ENCODE data around the gene MMP25.
"Not testable (repeated sequence)": the region's sequence is repeated elsewhere in the genome, so short reads cannot be mapped to it uniquely, and the experiment has no call there.

MMP25 gene

DNA sequence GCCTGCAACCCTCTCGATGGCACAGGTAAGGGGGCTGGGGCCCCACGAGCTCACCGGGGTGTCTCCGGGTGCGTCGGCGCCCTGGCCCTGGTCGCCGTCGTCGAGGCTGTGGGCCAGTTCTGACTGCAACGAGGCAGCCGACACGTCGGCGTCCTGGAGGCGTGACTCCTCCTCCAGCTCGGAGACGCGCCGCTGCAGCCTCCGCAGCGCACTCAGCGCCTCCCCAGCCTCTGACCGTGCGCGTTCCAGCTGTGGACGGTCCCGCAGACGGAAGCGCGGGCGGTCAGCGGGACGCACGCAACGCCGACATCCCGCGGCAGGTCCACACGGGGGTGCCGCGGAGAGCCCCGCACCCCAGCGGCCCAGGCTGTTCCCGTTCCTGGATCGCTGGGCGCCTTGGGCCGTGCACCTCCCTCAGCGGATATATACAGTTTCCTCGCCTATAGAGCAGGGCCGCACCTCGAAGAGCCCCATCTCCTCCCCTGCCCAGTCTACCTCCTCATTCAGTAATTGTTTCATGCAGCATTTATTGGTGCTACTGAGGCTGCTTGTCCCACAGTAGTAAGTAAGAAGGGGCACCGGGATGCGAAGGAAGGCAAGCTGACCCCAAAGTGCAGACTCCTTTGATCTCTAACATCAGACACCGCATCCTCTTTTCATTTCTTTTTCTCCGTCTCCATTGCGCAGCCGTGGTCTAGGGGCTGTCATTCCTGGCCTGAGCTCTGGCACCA, 16.7 kb upstream of the MMP25 start:
- DNase-seq (ENCODE audit: low read depth) = no peak

DNA sequence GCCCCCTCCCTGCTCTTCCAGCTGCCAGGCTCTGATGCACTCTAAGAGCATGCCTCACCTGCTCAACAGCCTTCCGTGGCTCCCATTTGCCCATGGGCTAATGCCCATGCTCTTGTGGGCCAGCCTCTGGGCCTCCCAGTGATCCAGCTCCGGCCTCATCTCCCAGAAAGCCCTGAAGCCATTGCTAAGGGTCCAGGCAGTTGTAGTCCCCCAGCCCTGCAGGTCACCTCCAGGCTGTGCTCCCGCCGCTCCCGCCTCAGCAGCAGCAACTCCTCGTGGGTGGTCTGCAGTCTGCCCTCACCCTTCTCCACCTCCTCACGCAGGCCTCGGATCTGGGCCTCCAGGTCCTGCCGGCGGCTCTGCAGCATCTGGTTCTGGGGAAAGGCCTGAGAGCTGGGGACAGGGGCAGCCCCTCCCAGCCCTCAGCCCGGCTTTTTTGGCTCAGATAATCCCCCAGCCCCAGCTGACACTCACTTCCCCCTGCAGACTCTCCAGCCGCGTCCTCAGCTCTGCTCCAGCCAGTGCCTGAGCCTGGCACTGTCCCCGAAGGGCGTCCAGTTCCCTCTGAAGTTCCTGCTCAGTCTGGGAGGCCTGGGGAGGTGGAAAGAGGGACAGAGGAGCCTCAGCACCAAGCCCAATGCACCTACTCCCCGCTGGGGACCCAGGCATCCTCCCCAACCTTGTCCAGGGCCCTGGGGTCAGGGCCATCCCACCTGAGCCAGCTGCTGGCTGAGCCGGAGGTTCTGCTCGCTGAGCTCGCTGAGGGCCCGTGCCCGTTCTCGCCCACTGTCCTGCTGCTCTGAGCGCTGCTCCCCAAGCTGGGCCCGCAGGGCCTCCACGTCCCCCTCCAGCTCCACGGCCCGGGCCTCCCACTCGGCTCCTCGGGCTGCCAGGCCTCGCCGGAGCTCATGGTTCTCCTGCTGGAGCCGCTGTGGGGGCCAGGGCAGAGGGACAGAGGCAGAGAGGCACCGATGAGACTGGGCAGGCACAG, 15.8 kb upstream of the MMP25 start:
- DNase-seq (ENCODE audit: low read depth) = no peak

DNA sequence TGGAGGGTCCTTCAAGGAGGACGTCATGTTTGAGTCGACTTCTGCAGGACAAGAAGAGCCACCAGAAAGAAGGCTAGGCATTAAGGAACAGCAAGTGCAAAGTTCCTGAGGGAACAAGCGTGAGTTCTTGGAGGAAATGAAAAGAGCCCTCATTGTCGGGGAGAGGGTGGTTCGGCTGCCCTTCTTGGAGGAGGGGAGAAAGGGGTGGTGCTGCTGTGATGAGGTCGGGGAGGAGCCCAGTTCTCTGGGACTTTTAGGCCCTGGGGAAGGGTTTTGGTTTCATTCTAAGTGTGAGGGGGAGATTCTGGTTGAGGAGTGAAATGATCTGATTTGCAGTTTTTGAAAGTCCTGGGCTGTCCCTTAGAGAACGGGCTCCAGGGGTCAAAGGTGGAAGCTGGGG, 13.7 kb upstream of the MMP25 start:
- no peak for DNase-seq (ENCODE audit: low read depth)

DNA sequence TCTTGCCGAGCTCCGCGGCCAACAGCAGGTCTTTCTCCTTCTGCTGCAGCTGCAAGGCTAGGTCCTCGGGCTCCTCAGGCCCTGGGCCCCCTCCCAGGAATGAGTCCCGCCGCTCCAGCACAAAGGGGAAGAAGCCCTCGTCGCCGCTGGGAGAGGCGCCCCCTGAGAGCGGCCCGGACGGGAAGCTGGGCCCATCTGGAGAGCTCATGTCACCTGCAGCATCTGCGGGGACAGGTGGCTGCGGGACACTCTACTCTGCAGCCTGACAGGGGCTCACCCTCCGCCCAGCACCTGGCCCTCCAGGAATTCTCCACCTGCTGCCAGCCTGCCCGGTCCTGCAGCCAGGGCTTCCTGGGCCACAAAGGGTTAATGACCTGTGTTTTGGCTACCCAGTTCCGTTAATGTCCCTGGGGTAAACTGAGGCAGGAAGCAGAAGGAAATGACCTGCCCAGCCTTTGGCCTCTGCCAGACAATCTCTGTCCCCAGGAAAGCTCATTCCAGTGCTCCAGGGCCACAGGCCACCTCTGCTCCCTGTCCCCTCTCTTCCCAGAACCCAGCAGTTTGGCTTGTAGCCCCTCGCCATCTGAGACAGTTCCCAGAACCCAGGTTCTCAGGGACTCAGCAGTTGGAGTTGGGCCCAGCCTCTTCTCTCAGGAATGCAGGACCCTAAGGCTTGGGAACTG, 10.9 kb upstream of the MMP25 start:
- no peak for DNase-seq (ENCODE audit: low read depth)

DNA sequence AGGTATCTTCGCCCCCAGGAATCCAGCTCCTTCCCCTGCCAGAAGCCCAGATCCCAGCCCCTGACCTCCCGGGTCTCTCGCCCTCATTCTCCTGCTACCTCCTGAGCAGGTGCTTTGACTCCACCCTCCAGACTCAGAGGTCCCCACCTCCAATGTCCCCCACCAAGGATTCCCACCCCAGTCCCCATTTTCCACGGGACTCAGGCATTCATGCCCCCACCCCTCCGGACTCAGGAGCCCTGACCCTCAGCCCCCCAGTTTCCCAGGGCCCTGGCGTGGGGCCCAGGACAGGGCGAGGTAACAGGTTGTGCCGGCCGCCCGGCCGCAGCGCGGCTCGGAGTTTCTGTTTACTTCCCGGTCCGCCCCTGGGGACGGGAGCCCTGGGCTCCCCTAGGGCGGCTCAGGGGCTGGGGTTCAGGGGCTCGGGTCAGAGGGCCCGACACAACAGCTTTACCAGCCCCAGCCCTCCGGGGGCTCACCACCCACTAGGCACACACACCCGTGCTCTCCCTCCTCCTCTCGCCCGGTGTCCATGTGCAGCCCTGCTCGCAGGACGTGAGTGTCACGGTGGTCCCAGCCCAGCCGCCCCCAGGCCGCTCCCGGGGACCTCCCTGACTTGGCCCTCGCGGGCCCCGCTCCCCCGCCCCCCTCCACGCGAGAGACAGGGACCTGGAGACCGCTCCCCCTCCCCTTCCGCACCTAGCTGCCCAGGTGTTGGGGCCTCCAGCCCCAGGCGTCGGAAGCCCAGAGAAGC, 10.2 kb upstream of the MMP25 start:
- DNase-seq (ENCODE audit: low read depth) = no peak

DNA sequence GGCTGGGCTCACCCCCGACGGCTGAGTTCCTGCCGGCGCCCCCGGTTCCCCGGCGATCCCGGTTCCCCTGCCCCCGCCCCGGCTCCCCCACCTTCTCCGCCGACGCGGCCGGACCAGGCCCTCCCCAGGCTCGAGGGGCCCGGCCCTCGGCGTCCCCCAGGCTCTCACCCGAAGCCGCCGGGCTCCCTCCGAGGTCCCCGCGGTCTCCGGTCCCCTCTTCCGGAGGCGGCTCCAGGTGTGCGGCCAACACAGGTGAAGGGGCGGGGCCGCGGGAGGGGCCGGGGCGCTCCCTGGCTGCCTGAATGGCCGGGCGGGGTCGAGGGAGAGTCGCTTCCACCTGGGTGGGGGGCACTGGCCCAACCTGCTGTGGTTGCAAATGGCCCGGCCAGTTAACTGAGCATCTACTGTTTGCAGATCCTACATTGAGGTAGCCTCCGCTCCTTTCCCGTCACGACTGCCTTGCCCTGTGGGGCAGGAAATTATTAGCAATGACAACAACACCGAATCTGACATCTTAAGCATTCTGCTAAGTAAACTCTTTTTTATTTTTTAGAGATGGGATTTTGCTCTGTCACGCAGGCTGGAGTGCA, 9.5 kb upstream of the MMP25 start, which contains the start of gene BICDL2:
Gene BICDL2, minus strand, starts transcription at position 219 of the 590 bp plus-strand sequence. CDS start 1,448 bp downstream, outside the sequence.
- DNase-seq (ENCODE audit: low read depth) = no peak

DNA sequence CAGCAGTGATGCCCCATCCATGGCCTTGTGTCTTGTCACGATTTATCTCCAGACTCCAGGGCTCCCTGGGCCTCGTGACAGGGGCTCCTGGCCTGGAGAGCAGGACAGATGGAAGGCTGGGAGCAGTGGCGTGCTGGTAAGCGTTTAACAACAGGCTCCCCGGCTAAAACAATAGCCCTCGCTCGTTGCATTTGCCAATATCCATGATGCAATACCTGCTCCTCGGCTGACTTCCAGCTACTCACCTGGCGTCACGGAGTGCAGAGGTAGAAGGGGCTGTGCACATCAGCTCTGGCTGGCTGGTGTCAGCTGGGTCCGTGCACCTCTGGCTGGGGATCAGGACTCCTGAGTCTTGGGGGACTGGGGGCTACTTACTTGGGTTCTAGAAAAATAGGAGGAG, 8.1 kb upstream of the MMP25 start:
- DNase-seq (ENCODE audit: low read depth) = no peak

DNA sequence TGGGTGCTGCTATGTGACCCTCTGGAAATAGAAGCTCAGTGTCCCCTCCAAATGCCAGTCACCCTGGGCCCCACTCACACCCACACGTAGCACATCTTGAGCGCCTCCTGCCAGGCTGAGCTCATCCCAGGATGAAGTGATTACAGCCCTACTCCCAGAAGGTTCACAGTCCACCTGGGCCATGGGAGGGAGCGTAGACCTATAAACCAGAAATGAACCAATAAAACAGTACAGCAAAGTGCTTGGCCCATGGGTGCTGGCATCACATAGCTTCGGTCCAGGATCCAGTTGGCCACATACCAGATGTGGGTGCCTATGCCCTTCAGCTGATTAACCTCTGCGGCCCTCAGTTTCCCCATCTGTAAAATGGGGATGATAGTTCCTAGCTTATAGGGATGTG, 7.5 kb upstream of the MMP25 start:
- no peak for DNase-seq (ENCODE audit: low read depth)

DNA sequence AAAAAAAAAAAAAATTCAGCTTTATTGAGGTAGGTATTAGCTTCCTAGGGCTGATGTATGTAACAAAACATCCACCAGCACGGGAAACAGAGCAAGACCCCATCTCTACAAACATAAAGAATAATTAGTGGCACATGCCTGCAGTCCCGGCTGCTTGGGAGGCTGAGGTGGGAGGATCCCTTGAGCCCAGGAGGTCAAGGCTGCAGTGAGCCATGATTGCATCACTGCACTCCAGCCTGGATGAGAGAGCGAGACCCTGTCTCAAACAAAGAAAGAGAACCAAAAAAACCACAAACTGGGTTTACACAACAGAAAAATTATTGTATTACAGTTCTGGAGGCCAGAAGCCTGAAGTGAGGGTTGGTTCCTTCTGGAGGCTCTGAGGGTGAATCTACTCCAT, 4.0 kb upstream of the MMP25 start:
- DNase-seq (ENCODE audit: low read depth) = no peak

DNA sequence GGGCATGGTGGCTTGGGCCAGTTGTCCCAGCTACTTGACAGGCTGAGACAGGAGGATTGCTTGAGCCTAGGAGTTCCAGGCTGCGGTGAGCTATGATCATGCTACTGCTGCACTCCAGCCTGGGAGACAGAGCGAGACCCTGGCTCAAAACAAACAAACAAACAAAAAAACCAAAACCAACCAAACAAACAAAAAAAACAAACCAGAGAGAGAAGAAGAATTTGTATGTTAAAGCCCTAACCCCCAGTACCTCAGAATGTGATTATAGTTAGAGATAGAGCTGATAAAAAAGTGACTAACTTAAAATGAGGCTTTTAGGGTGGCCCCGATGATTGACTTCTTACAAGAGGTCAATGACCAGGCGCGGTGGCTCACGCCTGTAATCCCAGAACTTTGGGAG, 1.7 kb upstream of the MMP25 start:
- no peak for DNase-seq (ENCODE audit: low read depth)

DNA sequence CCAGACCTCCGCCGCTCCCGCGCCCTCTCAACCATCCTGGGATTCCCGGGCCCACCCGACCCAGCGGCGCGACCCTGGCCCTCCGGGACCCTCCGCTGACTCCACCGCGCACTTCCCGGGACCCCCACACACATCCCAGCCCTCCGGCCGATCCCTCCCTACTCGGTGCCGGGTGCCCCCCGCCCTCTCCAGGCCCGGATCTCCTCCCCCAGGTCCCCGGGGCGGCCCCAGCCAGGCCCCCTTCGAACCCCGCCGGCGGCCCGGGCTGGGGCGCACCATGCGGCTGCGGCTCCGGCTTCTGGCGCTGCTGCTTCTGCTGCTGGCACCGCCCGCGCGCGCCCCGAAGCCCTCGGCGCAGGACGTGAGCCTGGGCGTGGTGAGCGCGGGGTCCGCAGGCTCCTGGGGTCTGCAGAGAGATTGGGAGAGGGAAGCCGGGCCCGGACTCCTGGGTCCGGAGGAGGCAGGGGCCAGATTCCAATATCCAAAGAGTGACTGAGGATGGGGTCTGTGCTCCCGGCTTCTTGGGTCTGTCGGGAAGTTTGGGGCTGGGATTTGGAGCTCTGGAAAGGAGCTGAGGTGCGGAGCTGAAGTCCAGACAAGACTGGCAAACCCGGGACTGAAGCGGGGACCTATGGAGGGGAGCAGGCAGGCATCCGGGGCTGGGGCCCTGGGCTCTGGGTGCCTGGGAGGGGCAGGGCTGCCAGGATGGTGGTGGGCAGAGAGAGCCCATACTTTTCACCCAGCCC, 453 bp downstream of the MMP25 start:
- no peak for DNase-seq (ENCODE audit: low read depth)

DNA sequence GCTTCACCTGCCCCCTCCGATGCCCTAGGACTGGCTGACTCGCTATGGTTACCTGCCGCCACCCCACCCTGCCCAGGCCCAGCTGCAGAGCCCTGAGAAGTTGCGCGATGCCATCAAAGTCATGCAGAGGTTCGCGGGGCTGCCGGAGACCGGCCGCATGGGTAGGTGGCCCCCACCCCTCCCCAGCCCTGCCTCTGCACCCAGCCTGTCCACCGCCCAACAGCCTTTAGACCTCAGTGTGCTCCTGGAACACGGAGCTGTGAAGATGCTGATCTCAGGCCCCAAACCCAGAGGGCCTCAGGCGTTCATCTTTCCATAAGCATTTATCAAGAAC, 993 bp downstream of the MMP25 start:
- no peak for DNase-seq (ENCODE audit: low read depth)

DNA sequence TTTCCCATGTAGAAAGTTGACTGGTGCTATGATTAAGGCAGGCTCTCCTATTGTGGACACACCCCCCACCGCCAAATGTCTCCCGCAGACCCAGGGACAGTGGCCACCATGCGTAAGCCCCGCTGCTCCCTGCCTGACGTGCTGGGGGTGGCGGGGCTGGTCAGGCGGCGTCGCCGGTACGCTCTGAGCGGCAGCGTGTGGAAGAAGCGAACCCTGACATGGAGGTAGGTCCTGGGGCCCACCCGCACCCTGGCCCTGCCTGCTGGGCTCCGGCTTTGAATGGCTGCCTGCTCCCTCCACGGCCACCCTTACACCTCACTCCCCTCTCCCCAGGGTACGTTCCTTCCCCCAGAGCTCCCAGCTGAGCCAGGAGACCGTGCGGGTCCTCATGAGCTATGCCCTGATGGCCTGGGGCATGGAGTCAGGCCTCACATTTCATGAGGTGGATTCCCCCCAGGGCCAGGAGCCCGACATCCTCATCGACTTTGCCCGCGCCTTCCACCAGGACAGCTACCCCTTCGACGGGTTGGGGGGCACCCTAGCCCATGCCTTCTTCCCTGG, 3.6 kb downstream of the MMP25 start:
- no peak for DNase-seq (ENCODE audit: low read depth)

DNA sequence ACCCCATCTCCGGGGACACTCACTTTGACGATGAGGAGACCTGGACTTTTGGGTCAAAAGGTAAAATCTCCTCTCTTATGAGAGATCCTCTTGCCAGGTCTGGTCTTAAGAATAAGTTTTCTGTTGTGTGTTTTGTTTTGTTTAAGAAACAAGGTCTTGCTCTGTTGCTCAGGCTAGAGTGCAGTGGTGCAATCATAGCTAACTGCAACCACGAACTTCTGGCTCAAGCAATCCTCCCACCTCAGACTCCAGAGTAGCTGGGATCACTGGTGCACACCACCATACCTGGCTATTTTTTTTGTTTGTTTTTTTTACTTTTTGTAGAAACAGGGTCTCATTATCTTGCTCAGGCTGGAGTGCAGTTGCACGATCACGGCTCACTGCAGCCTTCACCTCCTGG, 4.1 kb downstream of the MMP25 start:
- DNase-seq (ENCODE audit: low read depth) = no peak

DNA sequence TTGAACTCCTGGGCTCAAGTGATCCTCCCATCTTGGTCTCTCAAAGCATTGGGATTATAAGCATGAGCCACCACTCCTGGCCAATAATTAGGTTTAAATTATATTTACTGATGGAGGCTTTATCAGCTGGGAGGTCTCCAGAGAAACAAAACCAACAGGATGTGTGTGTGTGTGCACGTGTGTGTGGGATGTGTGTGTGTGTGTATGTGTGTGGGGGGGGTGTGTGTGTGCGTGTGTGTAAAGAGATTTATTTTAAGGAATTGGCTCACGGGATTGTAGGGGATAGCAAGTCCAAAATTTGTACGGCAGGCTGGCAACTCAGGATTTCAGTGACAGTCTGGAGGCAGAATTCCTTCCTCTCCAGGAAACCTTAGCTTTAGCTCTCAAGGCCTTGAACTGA, 4.6 kb downstream of the MMP25 start:
- DNase-seq (ENCODE audit: low read depth) = no peak

DNA sequence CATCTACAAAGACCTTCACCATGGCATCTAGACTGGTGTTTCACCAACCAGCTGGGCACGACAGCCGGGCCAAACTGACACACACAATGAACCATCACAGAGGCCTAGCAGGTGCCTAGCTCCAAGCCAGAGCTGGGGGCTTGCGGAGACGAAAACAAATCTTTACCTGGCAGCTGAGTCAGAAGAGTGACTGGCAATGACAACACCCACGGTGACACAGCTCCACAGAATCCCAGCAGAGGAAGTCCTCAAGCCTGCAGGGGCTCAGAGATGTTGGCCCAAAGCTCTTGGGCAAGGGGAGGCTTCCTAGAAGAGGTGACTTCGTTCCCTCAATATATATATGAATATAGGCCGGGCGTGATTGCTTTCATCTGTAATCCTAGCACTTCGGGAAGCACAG, 5.1 kb downstream of the MMP25 start:
- DNase-seq (ENCODE audit: low read depth) = no peak

DNA sequence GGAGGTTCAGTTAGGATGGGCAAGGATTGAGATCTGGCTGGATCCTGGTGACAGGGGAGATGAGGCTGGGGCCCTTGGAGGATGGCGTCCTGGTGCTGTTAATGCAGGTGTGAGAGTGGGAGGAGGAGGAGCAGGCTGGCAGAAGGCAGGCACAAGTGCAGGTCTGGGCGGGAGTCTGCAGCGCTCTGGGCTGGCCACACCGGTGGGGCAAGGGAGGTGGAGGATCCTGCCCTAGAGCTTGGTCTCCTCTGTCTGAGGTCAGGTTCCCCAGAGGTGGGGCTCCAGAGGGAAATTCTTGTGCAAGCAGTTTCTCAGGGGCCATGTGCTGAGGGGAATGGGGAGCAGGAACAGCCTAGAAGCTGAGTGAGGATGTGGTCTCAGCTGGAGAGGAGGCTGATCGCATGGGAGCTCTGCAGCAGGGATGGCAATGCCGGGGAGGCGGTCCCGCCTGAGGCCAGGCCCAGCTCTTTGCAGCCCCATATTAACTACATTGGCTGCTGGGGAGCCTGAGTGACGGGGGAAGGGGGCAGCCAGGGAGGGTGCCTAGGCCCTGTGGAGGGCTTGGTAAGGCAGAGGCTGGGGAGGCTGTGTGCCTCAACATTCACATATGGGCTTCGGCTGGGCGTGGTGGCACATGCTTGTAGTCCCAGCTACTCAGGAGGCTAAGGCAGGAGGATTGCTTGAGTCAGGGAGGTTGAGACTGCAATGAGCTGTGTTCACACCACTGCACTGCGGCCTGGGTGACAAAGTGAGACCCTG, 6.4 kb downstream of the MMP25 start:
- DNase-seq (ENCODE audit: low read depth) = not testable (repeated sequence)

DNA sequence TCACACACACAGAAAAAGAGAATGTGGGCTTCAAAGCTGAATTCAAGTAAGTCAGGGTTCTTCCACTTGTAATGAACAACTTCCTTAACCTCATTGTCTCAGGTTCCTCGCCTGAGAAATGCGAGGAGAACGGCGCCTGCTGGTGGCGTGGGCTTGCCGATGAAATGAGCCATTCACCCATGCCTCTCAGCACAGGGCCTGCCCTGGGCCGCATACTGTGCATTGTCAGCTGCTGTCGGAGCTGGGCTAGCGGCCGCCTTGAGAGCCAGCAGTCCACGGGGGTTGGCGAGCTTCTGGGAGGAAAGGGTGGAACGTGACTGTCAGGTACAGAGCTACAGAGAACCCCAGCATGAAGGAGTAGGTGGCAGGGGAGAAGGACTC, 7.0 kb downstream of the MMP25 start:
- DNase-seq (ENCODE audit: low read depth) = not testable (repeated sequence)

DNA sequence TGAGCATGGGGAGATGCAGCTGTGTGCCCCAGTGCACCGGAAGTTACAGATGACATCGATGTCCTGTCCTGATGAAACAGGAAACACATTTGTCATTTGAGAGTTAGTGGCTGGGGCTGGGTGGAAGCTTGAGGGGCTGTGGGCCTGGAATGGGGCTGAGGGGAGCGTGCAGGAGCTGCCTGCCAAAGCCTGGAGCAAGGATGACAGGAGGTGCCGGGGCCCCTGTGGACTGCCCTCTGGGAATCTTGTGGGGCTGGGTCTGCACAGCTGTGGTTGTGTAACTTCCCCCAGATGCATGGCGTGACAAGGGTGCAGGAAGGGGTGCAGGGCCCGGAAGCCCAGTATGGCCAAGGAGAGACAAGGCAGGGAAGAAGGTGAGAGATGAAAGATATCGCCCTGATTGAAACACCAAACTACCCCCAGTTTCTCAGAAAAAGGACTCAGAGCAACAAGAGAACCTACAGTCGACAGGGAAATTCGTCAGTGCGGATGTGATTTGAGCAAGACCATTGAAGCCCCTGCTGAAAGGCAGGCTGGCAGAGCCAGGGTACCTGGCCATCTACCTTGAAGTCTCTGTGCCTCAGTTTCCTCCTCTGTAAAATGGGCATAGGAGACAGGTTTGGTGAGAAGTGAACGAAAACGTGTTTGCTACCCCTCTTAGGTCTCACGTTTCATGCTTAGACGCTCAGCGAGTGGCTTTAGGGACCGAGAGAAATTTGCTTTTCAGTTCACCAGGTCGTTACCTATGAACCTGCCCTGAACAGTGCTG, 8.8 kb downstream of the MMP25 start:
- DNase-seq (ENCODE audit: low read depth) = no peak
